Measurements from ENCODE around the gene NUDT7.

Gene NUDT7

DNA sequence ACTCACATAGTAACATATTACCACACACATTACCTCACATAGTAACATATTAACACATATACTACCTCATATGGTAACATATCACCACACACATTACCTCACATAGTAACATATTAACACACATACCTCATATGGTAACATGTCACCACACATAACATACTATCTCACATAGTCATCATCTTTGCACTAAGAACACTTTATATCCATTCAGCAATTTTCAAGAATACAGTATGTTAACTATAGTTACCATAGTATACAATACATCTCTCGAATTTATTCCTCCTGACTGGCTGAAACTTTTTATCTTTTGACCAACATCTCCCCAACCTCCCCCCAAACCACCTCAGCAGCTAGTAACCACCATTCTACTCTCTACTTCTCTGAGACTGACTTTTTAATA, 7.6 kb downstream of the NUDT7 start:
- no peak for DNase-seq

DNA sequence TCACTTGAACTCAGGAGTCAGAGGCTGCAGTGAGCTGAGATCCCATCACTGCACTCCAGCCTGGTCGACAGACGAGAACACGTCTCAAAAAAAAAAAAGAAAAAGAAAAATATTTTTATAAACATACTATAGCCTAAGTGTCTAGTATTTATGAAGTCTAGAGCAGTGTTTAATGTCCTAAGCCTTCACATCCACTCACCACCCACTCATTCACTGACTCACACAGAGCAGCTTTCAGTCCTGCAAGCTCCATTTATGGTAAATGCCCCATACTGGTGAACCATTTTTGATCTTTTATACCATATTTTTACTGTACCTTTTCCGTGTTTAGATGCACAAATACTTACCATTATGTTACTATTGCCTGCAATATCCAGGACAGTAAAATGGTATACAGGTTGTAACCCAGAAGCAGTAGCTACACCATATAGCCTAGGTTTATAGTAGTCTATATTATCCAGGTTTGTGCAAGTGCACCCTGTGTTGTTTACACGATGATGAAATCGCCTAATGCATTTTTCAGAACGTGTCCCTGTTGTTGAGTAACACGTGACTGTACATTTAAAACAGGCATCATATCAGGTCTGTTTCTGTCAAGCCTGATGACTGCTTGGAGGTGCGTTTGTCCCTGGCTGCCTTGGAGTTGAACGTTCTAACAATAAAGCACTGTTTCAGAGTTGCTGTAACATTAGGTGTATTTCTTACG, 10.1 kb downstream of the NUDT7 start:
- DNase-seq: no peak

DNA sequence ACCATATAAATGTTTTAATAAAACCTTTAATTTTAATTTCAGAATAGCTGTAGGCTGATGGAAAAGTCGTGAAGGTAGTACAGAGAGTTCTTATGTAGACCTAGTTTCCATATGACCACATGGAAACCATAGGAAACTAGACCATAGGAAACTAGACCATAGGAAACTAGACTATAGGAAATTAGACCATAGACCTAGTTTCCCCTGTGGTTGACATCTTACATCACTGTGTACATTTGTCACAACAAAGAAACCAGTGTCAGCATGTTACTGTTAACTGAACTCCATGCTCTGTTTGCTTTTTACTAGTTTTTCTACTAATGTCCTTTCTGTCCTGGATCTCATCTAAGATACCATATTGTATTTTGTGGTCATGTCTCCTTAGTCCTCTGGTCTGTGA, 14.6 kb downstream of the NUDT7 start:
- DNase-seq: no peak

DNA sequence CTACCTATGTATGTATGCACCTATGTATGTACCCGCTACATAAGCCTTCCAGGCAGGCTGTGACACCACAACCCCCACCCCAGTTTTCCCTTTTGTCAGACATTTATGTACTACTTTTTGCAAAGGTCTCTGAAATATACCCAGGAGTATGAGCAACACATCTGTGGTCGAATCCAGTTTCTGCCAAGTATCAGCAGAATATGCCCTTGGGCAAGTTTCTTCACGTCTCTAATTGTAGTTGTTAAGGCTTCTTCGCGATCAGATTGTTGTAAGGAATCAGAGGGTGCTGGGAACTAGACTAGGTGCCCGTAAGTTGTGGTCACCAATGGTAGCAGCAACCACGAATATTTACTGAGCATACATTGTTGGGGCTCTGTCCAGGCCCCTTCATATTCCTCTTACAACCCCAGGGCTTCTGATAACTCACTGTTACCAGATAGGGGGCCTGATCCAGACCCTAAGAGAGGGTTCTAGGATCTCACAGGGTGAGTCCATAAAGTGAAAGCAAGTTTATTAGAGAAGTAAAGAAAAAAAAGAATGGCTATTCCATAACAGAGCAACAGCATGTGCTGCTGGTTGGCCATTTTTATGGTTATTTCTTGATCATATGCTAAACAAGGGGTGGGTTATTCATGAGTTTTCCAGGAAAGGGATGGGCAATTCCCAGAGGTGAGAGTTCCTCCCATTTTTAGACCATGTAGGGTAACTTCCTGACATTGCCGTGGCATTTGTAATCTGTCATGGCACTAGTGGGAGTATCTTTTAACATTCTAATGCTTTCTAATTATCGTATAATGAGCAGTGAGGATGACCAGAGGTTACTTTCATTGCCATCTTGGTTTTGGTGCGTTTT, 16.6 kb downstream of the NUDT7 start:
- DNase-seq: no peak

DNA sequence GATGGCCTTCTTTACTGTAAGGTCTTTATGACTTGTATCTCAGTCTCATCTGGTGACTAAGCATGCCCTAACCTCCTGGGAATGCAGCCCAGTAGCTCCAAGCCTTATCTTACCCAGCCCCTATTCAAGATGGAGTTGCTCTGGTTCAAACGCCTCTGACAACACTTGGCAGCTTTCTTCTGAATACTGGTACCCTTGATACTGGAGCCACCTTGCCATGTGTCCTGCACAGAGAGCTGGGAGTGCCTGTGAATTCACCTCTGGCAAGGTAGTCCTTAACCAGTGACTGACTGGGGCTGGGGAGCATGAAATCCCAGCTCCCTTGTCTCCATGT, 17.2 kb downstream of the NUDT7 start:
- DNase-seq: no peak

DNA sequence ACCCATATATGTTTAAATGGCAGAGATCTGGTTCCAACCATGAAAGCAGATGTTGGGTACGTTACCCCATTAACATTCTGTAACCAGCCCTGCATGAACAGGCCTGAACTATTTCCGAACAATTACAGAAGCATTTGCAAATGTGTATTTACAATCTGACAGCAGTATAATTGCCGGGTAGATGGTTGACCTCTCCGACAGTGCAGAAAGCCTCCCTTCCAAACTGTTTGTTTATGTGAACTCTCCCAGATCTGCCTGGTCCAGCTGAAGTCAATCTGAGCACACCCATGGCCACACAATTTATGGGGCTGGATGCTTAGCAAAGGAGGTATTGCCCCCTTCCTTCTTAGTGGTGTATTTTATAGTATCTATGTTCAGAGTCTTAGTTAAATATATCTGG, 21.8 kb downstream of the NUDT7 start:
- no peak for DNase-seq

DNA sequence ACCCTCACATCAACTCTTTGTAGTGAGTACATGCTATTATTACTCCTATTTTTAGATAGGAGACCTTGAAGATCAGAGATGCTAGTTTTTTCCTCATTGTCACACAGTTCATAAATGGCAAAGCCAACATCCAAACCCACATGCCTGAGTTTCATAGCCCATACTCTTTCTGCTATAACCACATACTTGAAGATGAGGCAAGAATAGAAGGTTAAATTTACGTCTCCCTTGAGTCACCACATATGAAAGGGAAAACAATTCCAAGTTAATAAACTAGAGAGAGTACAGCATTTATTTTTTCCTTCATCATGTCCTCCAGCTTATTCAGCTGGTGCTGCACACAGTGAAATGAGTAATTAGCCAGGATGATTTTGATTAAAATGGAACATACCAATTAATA, 23.7 kb downstream of the NUDT7 start:
- no peak for DNase-seq

DNA sequence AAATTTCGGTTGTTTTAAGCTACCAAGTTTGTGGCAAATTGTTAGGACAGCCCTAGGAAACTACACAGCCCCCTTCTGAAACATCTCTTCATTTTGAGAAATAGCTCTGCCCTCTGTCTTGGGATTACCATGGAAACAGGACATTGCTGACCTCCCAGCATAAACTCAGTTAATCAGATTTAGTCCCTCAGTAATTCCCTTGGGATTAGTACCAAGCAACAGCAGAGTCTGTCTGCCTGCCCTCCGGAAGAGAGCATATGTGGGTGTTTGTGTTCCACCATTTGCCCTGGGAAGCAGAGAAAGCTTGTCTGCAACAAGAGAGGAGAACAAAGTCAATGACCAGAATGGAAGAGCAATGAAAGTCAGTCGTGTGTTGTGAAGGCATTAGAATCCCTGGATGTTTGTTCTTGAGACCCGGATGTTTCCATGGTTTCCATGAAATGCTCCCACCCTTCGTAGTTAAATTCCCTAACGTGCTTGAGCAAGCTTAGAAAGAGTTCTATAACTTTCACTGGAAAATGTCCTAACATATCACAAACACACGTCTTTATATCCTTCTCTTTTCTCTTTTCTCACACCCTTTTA, 26.2 kb downstream of the NUDT7 start:
- DNase-seq: no peak

DNA sequence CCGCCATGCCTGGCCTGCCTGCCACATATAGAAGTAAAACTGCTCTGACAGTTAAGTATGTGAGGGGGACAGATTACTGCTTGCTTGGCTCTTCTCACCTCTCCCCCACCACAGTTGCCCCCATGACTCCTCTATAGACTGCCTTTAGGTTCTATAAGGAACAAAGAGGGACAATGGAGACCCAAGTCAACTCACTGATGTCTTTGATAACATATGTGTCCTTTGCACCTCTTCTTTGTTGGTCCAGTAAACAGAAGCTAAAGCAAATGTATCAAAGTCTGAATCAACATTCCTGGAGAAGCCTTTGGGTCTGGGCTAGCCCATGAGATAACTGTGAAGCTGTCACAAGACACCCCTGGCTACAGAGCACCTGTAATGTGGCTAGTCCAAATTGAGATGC, 27.1 kb downstream of the NUDT7 start:
- DNase-seq: no peak

DNA sequence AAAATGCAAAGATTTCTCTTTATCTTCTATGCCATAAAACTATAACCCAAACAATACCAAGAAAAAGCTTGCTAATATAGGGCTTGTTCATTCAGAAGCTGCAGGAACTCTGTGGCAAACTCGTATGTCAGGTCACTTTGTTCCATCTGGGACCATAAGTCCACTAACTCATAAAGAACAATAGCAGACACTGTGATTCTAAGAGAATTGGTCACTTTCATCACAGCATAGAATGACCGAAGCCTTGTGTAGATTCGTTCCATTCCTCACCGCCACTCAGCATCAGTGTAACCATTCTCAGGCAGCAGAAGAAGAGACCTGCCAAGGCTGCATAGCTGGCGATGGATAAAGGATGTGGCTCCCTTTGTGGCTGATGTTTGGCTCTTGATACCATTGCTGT, 35.7 kb downstream of the NUDT7 start:
- no peak for DNase-seq

DNA sequence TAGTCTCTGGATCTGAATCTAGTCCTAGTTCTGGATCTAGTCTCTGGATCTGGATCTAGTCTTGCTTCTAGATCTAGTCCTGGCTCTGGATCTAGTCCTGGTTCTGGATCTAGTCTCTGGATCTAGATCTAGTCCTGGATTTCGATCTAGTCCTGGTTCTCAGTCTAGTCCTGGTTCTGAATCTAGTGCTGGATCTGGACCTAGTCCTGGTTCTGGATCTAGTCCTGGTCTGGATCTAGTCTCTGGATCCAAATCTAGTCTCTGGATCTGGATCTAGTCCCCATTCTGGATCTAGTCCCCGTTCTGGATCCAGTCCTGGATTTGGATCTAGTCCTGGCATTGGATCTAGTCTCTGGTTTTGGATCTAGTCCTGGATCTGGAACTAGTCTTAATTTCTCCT, 36.2 kb downstream of the NUDT7 start:
- no peak for DNase-seq

DNA sequence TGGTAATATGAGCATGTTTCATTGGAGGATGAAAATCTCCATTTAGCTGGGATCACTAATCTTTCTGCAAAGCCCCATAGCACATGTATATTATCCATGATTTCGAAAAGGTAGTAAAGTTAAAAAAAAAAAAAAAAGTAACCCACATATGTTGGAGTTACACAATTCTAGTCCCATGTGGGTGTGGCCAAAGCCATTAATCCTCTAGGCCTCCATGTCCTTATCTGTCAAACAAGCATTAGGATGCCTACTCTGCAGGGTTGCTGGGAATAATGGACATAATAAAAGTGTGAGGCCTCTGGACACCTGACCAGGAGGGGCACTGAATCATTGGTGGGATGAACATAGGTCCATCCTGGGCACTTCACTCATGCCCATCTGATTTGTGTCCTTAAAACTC, 36.9 kb downstream of the NUDT7 start:
- DNase-seq: no peak

DNA sequence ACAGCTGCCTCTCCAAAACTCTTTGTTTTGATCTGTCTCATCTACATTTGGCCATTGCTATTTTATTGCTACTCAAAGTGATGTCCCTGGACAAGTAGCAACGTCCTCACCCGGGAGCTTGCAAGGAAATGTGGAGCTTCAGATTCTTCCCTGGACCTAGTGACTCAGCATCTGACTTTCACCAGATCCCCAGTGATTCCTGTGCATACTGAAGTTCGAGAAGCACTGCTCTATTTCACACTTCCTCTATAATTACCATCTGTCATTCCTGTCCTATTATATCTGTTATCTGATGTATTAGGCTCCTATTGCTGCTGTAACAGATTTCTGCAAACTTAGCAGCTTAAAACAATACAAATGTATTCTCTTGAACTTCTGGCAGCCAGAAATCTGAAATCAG, 37.5 kb downstream of the NUDT7 start:
- DNase-seq: no peak

DNA sequence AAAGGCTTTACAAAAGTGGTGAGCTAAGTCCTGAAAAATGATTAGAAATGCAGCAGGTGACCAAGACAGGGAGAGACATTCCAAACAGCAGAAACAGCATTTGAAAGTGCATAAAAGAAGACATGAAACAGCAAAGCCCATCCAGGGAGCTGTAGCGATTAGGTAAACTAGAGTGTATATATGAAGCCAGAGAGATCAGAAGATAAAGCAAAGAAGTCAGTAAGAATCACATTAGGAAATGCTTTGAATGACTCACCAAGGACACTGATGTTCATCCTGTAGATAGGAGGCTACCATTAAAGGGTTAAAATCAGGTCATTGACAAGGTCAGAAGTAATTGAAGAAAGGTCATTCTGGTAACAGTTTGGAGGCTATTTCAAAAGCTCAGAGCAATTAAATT, 38.5 kb downstream of the NUDT7 start:
- DNase-seq: no peak

DNA sequence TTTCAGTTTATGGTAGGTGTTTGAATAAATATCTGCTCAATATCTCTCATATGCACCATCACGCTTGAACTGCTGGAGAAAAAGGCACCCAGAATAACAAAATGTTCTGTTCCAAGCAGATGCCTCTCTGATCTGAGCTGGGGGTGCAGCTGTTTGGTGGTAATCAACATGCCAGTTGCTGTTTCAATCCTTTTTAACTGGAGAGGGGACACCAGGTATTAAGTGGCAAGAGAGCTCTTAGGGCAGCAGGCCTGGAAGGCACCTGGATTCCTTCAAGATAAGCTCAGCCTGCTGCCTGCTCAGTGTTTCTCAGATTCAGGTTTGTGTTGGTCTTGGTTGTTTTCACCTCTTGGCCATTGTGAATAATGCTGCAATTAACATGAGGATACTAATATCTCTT, 38.9 kb downstream of the NUDT7 start:
- DNase-seq: no peak

DNA sequence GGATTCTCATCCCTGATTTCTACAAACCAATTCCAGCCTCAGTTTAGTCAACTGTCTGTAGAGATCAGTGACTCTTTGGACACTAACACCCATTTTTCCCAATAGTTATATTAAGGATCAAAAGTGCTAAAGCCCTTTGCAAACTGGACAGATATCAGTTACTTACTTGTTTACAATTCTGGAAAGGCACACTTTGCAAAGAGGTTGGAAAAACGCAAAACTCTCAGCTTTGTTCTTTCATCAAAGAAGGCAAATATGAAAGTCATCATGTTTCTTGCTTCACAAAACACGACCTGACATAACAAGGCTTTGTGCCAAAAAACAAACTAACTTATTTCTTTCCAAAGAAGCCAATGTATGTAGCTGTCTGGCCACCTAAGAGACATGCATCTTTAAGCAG, 39.9 kb downstream of the NUDT7 start:
- DNase-seq: no peak

DNA sequence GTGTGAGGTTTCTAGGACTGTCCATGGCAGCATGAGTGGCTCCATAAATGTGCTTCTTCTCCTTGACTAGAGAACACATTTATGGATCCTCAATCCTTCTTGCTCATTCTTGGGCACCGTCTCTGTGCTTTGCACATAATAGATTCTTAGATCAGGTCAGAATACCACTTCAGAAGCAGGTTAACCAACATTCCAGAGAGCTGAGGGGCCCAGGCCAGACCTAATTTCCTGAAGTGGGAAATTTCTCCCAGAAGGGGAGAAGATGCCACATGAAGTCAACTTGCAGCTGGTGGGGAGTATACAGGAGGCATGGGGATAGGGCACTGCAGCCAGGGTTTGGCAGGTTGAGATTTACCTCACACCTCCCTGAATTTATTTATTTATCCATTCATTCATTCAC, 41.7 kb downstream of the NUDT7 start:
- DNase-seq: no peak

DNA sequence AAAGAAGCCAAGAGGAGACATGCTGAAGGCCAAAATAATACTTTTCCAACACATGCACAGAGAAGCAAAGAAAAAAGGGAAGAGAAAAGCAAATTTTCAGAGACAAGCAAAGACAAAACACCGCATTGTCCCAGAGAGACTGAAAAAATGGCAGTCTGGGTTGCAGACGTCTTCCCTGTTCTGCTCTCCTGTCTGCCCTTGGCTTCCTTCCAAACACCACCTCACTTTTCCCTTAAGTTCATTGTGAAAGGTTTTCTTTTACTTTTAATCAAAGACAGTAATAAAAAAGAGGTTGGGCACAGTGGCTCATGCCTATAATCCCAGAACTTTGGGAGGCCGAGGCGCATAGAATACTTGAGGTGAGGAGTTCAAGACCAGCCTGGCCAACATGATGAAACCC, 44.9 kb downstream of the NUDT7 start:
- no peak for DNase-seq

DNA sequence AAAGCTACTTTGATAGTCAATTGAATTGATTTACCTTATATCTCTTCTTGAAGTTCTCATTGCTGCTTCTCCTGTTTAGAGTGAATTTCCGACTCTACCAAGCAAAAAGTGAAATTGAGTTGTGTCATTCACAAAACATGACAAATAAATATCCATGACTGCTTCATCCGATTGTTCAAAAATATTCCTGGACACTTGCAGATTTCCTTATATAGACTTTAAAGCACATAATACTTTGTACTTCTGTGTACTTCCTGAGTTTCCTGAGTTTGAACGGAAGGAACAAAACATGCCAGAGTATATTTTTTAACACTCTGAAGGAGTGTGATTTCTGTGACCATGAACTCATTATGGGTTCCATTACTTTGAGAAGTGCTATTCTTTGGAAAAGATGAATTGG, 45.5 kb downstream of the NUDT7 start:
- no peak for DNase-seq

DNA sequence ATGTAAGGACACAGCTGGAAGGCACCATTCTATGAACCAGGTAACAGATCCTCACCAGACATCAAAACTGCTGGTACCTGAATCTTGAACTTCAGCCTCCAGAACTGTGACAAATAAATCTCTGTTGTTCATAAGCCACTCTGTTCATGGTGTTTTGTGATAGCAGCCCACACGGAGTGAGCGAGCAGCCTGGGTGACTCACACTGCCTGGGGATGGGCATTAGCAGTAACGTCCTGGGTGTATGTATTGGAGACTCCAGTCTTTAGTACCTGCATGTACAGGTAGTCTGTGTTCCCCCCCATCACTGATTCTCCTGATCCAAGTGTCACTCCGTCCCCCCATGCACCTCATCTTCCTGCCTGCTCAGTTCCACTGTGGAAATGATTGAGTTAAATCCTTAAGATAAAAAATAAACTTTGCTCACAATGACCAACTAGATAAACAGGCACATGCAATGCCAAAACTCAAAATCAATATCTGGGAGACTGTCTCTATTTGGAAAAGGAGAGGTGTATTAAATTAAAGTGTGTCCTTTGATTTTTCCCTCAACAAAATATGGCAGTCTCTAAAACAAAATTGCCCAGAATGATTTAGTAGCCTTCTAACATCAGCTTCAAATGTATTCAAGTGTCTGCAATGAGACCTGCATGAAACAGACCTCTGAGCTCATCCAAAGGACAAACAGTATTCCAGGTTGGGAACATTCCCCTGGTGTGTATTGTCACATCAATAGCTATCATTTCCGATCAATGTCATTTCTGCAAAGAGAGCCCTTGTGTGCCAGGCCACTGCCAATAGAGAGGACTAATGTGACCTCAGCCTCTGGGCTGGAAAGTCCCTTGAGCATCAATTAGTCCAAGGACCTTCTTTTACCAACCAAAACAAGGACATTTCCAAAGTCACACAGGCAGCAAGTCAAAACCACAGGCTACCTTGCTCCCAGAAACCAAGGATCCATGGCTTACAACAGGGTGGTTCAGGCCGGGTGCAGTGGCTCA, 53.9 kb downstream of the NUDT7 start:
- no peak for DNase-seq

DNA sequence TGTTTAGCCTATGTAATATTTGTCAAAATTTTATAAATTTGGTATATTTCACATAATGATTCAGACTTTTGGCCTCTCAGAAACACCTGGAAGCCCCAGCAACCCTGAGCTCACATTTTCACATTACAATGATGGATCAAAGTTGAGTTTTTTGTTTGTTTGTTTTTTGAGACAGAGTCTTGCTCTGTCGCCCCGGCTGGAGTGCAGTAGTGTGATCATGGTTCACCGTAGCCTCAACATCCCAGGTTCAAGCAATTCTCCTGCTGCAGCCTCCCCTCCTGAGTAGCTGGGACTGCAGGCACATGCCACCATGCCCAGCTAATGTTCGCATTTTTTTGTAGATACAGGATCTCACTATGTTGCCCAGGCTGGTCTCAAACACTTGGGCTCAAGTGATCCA, 55.4 kb downstream of the NUDT7 start:
- no peak for DNase-seq

DNA sequence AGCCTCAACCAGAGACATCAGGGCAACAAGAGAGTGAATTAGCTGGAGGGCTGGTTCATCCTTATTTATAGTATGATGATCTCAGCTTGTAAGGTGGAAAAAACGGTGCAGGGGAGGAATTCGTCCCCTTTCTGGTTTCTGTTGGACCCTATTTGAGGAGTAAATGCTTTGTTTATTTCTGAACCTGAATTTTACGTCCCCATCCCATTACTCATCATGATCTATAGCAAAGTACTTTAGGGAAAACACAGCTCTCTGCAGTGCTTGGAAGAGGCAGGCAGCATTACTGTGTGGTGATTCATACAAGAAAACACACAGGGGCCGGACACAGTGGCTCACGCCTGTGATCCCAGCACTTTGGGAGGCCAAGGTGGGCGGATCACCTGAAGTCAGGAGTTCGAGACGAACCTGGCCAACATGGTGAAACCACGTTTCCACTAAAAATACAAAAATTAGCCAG, 58.1 kb downstream of the NUDT7 start:
- DNase-seq: no peak

DNA sequence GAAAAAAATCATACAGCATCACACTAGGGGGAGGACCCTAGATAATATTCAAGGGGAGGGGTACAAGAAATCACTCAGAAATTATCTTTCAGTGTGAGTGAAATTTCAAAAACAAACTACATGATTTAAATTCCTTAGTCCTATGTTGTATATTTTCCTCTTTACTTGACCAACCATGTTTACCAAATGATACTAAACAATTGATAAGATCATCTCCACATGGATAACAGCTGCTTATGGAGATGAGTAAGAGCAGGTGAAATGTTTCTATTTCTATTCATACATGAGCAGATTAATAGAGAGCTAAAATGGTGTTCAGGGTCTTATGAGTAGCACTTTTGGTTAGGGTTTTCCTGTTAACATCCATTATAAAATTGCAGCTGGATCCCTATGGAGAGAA, 58.8 kb downstream of the NUDT7 start:
- no peak for DNase-seq

Data from NCI-H510A (cell line).